ENCODE data around the gene SNAPIN. TPM values are rescaled to one million over a fixed set of nuclear protein-coding genes. Genes with fewer than 3 reads are reported as not detected.
A peak's percentile ranks its signal among the peaks of the same experiment; 100 is the strongest.

Gene SNAPIN
- 65.8 and 73.7 TPM in 2 replicates for total RNA-seq (2014; rRNA removed)
- 68.0 TPM for polyA plus RNA-seq (2012)

GRCh38 chr1:153658400-153659174 is at the start of gene SNAPIN:
Gene SNAPIN (plus strand): TSS chr1:153658703. CDS start chr1:153658744, 41 bp downstream.
- peak; percentile 85 for DNase-seq (ENCODE audit: low read depth)

GRCh38 chr1:153608742-153609584 is 49.5 kb upstream of the SNAPIN start:
- peak; percentile 96 for DNase-seq (ENCODE audit: low read depth)

GRCh38 chr1:153609585-153609907 is 49.0 kb upstream of the SNAPIN start:
- no peak for DNase-seq (ENCODE audit: low read depth)

DNA sequence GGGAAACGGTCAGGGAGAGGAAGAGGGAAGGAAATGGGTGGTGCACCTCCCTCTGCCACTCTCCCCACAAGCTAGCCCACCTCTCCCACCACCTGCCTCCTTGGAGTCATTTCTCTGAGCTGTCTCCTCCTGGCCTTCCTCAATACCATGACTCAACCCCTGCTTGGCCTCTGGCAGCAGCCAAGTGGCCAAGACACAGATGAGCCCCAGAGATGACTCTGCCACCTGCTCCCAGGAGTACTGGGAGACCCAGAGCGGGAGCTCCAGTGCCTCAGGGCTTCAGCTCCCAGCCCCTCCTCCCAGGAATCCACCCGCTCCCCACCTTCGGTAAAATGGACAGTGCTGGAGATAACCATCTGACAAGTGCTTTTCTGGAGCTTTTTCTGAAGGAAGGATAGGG is 48.2 kb upstream of the SNAPIN start:
- peak; percentile 73 for DNase-seq (ENCODE audit: low read depth)

DNA sequence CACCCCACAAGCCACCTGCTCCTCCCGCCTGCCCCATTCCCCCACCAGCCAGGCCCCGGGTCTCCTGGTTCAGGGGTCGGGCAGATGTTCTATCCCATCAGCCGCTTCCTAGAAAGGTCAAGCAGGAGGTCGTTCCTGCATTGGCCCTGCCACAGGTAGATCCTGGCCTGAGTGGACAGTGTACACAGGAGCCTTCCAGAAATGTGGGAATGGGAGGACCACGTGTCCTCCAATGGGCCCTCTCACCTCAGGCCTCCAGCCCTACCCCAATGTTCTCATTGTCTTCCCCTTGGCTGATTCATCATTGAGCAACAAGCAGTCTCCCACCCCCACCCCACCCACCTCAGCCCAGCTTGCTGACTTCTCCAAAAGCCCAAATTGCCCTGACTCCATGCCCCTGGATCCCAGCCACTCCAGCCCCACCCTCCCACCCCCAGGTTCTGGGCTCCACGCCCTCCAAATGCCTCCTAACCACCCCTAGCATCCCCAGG is 47.6 kb upstream of the SNAPIN start:
- peak; percentile 67 for DNase-seq (ENCODE audit: low read depth)

- no peak for DNase-seq (ENCODE audit: low read depth)
Measured at GRCh38 chr1:153611356-153611755, 47.1 kb upstream of the SNAPIN start.

DNA sequence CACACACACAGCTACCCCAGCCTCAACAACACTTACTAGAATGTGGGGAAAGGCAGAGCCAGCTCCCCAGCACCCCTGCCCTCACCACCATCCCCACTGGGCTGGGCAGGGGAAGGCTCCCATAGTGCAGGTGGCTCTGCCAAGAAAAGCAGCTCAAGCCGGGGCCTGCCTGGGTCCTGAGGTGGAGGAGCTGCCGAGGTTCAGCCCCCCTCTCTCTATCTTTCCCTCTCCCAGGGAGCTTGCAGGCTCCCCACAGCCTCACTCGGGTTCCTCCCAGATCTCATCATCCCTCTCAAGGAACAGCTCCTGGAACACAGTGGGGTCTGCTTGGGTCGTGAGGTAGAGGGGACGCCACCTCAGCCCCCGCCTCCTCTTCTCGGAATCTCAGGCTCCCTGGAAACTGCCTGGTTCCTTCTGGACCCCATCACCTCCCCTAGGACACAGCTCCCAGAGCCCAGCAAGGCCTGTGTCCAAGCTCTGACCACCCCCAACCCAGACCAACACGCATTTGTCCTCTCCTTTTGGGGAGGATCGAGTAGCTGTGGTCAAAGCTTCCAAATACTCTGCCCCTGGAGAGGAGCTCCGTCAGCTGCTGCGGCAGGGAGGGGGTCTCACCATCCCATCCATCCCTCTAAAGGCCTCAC is 46.3 kb upstream of the SNAPIN start:
- no peak for DNase-seq (ENCODE audit: low read depth)

DNA sequence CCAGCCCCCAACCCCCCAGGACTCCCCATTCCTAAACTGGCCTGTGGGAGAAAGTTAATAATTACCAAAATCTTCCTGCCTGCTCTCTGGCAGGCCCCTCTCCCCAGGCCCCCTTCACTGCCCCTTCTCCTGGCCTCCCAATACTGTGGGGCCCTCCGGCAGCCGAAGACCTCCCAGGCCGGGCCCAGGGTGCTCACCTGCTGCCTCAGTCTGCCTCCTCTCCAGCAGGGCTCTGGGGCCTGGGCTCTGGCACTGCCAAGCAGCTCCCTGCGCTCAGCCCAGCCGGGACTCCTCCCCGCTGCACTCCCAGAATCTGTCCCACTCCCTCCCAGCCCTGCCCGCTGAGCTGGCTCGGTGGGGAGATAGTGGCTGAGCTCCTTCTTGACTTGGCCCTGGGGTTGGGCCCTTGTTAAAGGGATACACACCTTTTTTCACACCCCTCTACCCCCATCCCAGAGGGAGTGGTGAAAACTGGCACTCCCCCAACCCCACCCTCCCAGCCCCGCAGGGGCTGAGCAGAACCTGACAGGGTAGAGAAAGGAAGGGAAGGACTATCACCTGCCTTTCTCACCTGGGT is 45.7 kb upstream of the SNAPIN start, which contains the start of gene S100A16:
Gene S100A16, minus strand, starts transcription at position 383 of the 577 bp plus-strand sequence. CDS start 4,986 bp downstream, outside the sequence.
- DNase-seq (ENCODE audit: low read depth) = peak; percentile 83

- no peak for DNase-seq (ENCODE audit: low read depth)
Measured at GRCh38 chr1:153613406-153613805, 45.1 kb upstream of the SNAPIN start.

GRCh38 chr1:153614189-153614900 is 44.2 kb upstream of the SNAPIN start:
- DNase-seq (ENCODE audit: low read depth) = no peak

- no peak for DNase-seq (ENCODE audit: low read depth)
Measured at GRCh38 chr1:153614906-153615305, 43.6 kb upstream of the SNAPIN start.

DNA sequence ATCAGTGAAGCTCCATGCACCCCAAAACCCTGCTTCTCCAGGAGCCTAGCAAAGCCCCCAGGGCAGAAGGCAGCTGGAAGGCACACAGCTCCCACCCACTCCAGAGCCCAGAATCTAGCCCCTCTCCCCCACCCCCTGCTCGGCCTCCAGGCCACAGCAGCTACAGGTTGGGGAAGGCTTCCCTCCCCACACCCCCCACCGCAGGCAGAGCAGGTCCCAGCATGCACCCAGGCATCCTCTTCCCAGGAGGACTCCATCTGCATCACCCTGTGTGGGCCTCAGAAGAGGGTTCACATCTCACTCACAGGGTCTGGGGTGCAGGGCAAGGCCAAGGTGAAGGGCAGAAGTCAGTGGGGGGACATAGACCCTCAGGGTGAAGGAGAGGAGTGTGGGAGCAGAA is 43.1 kb upstream of the SNAPIN start:
- no peak for DNase-seq (ENCODE audit: low read depth)

DNA sequence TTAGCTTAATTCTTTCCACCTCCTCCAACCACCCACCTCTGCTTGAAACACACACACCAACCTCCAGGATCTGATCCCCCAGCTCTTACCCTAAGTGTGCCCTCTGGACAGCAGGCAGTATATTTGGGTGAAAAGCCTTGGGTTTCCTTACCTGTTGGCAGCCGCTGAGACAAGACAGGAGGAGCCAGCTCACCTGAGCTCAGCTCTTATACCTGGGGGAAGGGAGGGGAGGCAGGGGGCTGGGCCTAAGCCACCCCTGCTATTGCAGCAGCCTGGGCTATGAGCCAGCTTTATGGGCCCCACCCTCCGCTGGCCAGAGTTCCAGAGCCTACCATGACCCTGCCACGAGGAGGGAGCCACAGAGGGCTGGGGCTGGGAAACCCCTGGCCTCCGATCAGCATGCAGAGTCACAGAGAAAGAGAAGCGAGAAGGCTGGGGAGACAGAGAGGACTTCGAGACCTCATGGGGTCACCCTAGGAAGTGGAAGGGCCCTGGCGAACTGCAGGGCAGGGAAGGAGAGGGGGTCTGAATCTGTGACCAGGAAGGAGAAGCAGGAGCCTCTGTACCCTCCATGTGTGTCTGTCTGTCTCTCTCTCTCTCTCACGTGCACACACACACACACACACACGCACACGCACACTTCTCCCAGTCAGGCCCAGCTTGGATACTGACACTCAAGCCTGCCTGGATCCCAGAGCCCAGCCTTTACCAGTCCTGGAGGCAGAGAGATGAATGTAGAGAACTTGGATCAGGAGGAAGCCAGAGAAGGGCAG is 42.2 kb upstream of the SNAPIN start, which contains the start of gene S100A14:
Gene S100A14, minus strand, starts transcription at position 182 of the 773 bp plus-strand sequence. CDS start 467 bp downstream, outside the sequence.
- DNase-seq (ENCODE audit: low read depth) = no peak

- no peak for DNase-seq (ENCODE audit: low read depth)
Measured at GRCh38 chr1:153616917-153617311, 41.6 kb upstream of the SNAPIN start.

GRCh38 chr1:153617663-153618062 is 40.8 kb upstream of the SNAPIN start:
- no peak for DNase-seq (ENCODE audit: low read depth)

DNA sequence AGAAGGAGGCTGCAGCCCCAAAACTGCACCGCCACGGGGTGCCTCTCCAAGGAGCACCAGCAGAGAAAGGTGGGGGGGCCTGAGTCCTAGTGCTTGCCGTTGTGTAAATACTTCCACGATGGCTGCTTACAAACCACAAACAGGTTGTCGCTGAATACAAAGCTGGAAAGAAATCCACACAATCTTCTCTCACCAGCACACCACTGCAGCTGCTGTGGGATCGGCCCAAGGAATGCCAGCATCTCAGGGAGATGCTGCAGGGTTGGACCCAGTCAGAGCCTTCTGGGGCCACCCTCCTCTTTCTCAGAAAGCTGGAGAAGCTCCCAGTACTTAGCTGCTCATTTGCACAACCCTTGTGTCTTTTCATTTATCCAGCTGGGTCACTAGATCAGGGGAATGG is 39.3 kb upstream of the SNAPIN start:
- DNase-seq (ENCODE audit: low read depth) = no peak

DNA sequence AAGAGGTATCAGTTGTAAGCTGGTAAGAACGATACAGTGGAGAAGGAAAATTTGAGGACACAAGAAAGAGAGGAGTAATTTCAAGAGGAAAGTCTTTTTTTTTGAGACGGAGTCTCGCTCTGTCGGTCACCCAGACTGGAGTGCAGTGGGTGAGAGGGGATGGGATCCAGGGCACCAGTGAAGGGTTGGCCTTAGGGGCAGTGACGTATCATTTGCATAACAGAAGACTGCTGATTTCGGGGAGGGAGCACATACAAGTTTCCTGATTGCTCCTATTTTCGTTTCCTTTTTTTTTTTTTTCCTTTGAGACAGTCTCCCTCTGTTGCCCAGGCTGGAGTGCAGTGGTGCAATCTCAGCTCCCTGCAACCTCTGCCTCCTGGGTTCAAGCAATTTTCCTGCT is 35.4 kb upstream of the SNAPIN start:
- DNase-seq (ENCODE audit: low read depth) = no peak

DNA sequence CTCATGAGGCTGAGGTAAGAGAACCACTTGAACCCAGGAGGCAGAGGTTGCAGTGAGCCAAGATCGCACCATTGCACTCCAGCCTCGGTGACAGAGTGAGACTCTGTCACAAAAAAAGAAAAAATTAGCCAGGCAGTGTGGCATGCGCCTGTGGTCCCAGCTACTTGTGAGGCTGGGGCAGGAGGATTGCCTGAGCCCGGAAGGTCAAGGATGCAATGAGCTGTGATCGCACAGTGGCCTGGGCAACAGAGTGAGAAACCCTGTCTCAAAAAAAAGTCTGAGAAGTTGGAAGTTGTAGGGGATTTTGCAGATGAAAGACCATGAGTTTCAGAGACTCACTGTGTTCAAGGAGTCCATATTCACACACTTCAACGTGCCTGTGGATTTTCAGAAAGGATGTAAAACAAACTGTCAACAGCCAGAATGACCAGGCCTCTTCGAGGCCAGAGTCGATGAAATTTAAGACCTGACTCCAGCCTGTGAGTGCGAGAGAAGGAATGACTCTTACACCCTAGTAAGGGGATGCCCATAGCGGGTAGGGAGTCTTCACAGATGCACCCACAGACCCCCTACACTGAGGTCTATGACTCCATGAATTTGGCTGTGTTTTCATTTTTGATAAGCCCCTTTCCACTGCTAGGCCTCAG is 33.4 kb upstream of the SNAPIN start:
- DNase-seq (ENCODE audit: low read depth) = no peak

GRCh38 chr1:153626477-153626903 is 32.0 kb upstream of the SNAPIN start:
- DNase-seq (ENCODE audit: low read depth) = no peak
